Type B pancreatic cell (in vitro differentiated cells): ENCODE data around the gene SMIM28. TPM values are rescaled to one million over a fixed set of nuclear protein-coding genes. Genes with fewer than 3 reads are reported as not detected.

ENCODE experiments used
- DNase-seq: peaks from one replicate; pipeline ENCODE4 v3.0.0; 2021; ENCODE audit warnings: mixed read lengths; ENCODE audit not compliant: unreplicated experiment; ENCODE audit errors: extremely low spot score
- H3K27ac Mint-ChIP-seq: 2 replicates; pipeline ENCODE4 v1.8.0; 2021; ENCODE audit warnings: mild to moderate bottlenecking, mixed read lengths
- H3K27me3 Mint-ChIP-seq: 2 replicates; pipeline ENCODE4 v1.8.0; 2021; ENCODE audit warnings: mixed read lengths
- H3K36me3 Mint-ChIP-seq: 2 replicates; pipeline ENCODE4 v1.8.0; 2021; ENCODE audit warnings: mixed read lengths
- H3K4me1 Mint-ChIP-seq: one replicate; pipeline ENCODE4 v1.8.0; 2021; ENCODE audit warnings: mixed read lengths; ENCODE audit not compliant: unreplicated experiment
- H3K4me3 Mint-ChIP-seq: 2 replicates; pipeline ENCODE4 v1.8.0; 2021; ENCODE audit warnings: mild to moderate bottlenecking, mixed read lengths
- H3K9me3 Mint-ChIP-seq: 2 replicates; pipeline ENCODE4 v1.8.0; 2021; ENCODE audit warnings: mixed read lengths
- total RNA-seq: library from RNA; stranded (reverse); gene quantifications from 2 replicates; pipeline ENCODE4 v1.2.1, GENCODE V29; 2021; ENCODE audit warnings: low replicate concordance
- TF ChIP-seq, protein P1 (sequence below): fragments of 200-600 bp; sonication (generic); conservative IDR thresholded peaks from 2 replicates; pipeline ENCODE4 v1.5.0; 2021; ENCODE audit warnings: antibody characterized with exemption, mild to moderate bottlenecking

SMIM28 gene
- total RNA-seq, 1 donor from 2014 or later: not detected

DNA sequence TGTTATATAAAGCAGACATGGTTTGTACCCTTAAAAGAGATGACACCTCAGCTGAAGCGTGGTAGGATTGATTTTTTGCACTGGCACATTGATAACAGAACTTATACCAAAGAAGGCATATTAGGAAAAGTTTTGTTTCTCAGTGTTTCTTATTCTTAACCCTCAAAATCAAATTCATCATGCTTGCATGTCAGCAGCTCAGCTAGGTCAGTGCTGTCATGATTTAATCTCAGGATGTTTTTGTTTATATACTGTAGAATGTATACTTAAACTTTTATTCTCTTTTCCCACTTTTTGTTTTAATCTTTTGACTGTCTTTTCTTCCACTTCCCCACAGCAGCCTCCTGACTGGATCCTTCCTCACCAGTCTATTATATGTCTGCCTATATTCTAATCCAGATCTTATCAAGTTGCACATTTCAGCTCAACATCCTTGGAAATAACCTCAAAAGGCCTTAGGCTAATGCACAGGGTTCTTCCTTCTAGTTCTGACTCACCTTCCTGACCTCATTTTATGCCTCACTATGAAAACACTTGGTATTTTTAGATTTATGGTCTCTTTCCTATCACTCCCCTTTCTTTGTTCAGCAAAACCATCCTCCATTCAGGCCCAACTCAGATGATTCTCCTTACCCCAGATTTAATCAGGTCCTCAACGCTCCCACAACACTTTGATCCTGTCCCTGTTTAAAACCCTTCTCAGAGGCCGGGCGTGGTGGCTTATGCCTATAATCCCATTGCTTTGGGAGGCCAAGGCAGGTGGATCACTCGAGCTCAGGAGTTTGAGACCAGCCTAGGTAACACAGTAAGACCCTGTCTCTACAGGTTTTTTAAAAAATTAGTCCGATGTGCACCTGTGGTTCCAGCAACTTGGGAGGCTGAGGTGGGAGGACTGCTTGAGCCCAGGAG is 33.5 kb downstream of the SMIM28 start:
- Mint-ChIP-seq H3K27ac (peak overlapping the region; percentile 55), H3K36me3 (peaks cover 59% of the 10 kb centered on the region), H3K27me3 (no peaks in the 10 kb centered on the region), H3K9me3 (no peaks in the 10 kb centered on the region), H3K4me1 (peaks cover 5% of the 10 kb centered on the region), H3K4me3 (peak overlapping the region; percentile 24)
- TF ChIP-seq, protein P1, sequence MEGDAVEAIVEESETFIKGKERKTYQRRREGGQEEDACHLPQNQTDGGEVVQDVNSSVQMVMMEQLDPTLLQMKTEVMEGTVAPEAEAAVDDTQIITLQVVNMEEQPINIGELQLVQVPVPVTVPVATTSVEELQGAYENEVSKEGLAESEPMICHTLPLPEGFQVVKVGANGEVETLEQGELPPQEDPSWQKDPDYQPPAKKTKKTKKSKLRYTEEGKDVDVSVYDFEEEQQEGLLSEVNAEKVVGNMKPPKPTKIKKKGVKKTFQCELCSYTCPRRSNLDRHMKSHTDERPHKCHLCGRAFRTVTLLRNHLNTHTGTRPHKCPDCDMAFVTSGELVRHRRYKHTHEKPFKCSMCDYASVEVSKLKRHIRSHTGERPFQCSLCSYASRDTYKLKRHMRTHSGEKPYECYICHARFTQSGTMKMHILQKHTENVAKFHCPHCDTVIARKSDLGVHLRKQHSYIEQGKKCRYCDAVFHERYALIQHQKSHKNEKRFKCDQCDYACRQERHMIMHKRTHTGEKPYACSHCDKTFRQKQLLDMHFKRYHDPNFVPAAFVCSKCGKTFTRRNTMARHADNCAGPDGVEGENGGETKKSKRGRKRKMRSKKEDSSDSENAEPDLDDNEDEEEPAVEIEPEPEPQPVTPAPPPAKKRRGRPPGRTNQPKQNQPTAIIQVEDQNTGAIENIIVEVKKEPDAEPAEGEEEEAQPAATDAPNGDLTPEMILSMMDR: no peak
- DNase-seq: no peak

DNA sequence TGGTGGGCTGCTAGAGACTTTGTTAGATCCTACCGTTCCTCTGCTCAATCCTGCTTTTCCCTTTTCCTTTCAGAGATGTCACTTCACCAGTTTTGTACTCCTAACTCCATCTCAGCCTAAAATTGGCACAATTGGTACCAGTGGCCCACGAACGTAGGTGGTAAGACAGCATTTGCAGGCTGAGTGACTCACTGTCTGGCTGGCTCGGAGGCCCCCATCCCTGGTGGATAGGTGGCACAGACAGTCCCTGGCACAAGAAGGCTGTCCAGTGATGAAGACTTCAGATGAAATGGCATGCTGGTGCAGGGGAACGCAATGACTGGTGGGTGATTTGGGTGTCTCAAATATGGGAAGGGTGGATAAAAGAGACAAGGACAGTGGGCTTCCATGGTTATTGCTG is 37.4 kb downstream of the SMIM28 start:
- H3K9me3 Mint-ChIP-seq: no peaks in the 10 kb centered on the region
- no peak overlapping the region for H3K4me3 Mint-ChIP-seq
- TF ChIP-seq, protein P1: no peak
- H3K27me3 Mint-ChIP-seq: no peaks in the 10 kb centered on the region
- peaks cover 61% of the 10 kb centered on the region for H3K36me3 Mint-ChIP-seq
- H3K27ac Mint-ChIP-seq: peak overlapping the region; percentile 15
- no peak for DNase-seq
- H3K4me1 Mint-ChIP-seq: peaks cover 4% of the 10 kb centered on the region

- H3K36me3 Mint-ChIP-seq: peaks cover 57% of the 10 kb centered on the region
- no peaks in the 10 kb centered on the region for H3K9me3 Mint-ChIP-seq
Measured at GRCh38 chr6:138416206-138416605, 38.5 kb downstream of the SMIM28 start.

GRCh38 chr6:138417493-138418117 is 39.9 kb downstream of the SMIM28 start:
- TF ChIP-seq, protein P1: no peak
- no peak for DNase-seq
- H3K36me3 Mint-ChIP-seq: peaks cover 53% of the 10 kb centered on the region
- H3K27me3 Mint-ChIP-seq: no peaks in the 10 kb centered on the region
- H3K4me3 Mint-ChIP-seq: no peak overlapping the region
- H3K9me3 Mint-ChIP-seq: no peaks in the 10 kb centered on the region
- H3K4me1 Mint-ChIP-seq: no peaks in the 10 kb centered on the region
- no peak overlapping the region for H3K27ac Mint-ChIP-seq

More at GRCh38 chr6:138416206-138416605, 38.5 kb downstream of the SMIM28 start:
- TF ChIP-seq, protein P1: no peak
- DNase-seq: no peak
- Mint-ChIP-seq H3K27ac (no peak overlapping the region), H3K4me1 (peaks cover 3% of the 10 kb centered on the region), H3K27me3 (no peaks in the 10 kb centered on the region), H3K4me3 (no peak overlapping the region)

GRCh38 chr6:138418118-138418742 is 40.5 kb downstream of the SMIM28 start:
- H3K9me3 Mint-ChIP-seq: no peaks in the 10 kb centered on the region
- H3K36me3 Mint-ChIP-seq: peaks cover 52% of the 10 kb centered on the region
- H3K27ac Mint-ChIP-seq: no peak overlapping the region
- H3K4me3 Mint-ChIP-seq: no peak overlapping the region
- TF ChIP-seq, protein P1: no peak
- no peaks in the 10 kb centered on the region for H3K4me1 Mint-ChIP-seq
- H3K27me3 Mint-ChIP-seq: no peaks in the 10 kb centered on the region
- no peak for DNase-seq
